ENCODE measurements around the gene GARRE1.
"Not testable (repeated sequence)": the region's sequence is repeated elsewhere in the genome, so short reads cannot be mapped to it uniquely, and the experiment has no call there.

Gene GARRE1, protein sequence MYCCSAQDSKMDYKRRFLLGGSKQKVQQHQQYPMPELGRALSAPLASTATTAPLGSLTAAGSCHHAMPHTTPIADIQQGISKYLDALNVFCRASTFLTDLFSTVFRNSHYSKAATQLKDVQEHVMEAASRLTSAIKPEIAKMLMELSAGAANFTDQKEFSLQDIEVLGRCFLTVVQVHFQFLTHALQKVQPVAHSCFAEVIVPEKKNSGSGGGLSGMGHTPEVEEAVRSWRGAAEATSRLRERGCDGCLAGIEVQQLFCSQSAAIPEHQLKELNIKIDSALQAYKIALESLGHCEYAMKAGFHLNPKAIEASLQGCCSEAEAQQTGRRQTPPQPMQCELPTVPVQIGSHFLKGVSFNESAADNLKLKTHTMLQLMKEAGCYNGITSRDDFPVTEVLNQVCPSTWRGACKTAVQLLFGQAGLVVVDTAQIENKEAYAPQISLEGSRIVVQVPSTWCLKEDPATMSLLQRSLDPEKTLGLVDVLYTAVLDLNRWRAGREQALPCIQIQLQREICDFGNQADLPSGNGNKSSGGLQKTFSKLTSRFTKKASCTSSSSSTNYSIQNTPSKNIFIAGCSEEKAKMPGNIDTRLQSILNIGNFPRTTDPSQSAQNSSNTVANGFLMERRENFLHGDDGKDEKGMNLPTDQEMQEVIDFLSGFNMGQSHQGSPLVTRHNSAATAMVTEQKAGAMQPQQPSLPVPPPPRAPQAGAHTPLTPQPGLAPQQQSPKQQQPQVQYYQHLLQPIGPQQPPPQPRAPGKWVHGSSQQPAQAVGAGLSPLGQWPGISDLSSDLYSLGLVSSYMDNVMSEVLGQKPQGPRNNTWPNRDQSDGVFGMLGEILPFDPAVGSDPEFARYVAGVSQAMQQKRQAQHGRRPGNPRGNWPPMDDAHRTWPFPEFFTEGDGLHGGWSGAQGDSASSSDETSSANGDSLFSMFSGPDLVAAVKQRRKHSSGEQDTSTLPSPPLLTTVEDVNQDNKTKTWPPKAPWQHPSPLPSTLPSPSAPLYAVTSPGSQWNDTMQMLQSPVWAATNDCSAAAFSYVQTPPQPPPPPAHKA (N-terminal part only)

DNA sequence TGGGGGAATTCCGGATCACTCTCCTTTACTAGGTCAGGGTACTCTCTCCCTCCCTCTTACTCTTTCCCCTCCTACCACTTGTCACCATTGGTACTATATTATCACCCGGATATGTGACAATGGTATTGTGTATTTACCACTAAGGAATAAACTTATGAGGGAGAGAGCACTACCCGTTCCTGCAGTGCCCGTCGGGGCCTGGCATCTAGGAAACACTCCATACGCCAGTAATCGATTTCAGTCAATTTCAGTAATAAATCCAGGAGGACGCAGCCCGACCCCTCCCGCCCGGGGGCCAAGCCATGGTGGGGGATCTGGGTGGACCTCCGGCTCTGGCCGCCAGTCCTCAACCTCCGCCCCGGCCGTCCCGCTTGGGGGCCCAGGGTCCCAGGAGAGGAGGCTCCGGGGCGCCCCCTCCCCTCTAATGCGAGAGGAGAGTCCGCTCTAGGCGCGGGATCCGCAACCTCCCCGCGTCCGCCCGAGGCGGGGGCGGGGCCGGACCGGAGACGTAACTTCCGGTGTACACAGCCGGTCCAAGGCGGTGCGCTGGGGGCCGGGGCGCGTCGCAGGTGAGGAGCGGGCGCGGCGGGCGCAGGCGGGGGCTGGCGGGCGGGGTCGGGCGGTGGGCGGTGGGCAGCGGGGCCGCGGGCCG is at the start of gene GARRE1:
TSS of gene GARRE1 (plus strand) at position 509 of the 652 bp plus-strand sequence. CDS start 45,920 bp downstream, outside the sequence.
- peak; percentile 75 for DNase-seq (ENCODE audit: low read depth)

DNA sequence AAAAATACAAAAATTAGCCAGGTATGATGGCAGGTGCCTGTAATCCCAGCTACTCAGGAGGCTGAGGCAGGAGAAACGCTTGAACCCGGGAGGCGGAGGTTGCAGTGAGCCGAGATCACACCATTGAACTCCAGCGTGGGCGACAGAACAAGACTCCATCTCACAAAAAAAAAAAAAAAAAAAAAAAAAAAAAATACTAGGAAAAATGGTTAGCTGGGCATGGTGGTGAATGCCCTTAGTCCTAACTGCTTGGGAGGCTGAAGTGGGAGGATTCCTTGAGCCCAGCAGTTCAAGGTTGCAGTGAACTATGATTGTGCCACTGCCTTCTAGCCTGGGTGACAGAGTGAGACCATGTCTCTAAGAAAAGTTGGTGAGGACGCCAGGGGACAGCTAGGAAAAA is 49.0 kb upstream of the GARRE1 start:
- DNase-seq (ENCODE audit: low read depth) = not testable (repeated sequence)

- DNase-seq (ENCODE audit: low read depth) = no peak
Observed at GRCh38 chr19:34208291-34208884, 46.0 kb upstream of the GARRE1 start.

DNA sequence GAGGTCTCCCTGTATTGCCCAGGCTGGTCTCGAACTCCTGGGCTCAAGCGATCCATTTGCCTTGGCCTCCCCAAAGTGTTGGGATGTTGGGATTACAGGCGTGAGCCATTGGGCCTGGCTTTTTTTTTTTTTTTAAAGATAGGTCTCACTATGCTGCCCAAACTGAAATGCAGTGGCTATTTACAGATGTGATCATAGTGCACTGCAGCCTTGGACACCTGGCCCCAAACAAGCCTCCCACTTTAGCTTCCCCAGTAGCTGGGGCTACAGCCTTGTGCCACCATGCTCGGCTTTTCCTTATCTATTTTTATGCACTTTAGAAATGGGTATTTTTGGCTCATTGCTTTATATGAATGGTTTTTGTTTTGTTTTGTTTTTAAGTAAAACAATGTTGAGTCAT is 44.6 kb upstream of the GARRE1 start:
- DNase-seq (ENCODE audit: low read depth) = no peak

GRCh38 chr19:34213283-34213682 is 41.1 kb upstream of the GARRE1 start:
- DNase-seq (ENCODE audit: low read depth) = no peak

DNA sequence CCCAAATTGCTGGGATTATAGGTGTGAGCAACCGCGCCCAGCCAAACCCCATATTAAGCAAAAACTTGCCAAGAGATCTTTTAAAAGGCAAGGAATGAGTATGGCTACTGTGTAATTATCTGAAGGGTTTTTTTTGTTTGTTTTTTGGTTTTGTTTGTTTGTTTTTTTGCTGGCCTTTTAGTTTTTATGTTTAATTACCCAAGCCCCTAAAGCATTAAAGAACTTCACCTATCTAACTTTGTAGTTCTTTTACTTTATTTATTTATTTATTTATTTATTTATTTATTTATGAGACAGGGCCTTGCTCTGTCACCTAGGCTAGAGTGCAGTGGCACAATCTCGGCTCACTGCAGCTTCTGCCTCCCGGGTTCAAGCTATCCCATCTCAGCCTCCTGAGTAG is 40.3 kb upstream of the GARRE1 start:
- DNase-seq (ENCODE audit: low read depth) = no peak

GRCh38 chr19:34215006-34215665 is 39.2 kb upstream of the GARRE1 start:
- DNase-seq (ENCODE audit: low read depth) = no peak

DNA sequence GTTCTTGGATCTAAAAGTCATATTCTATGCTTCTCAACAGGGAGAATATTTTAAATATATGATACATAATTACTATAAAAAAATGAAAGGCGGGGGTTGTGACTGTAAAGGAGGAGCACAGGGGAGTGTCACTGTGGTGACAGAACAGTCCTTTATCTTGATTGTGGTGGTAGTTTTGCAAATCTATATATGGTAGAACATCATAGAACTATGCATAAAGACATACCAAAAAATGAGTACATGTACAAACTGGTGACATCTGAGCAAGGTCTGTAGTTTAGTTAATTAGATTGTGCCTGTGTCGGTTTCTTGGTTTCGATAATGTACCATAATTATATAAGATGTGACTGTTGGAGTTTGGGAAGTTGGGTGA is 38.7 kb upstream of the GARRE1 start:
- no peak for DNase-seq (ENCODE audit: low read depth)

DNA sequence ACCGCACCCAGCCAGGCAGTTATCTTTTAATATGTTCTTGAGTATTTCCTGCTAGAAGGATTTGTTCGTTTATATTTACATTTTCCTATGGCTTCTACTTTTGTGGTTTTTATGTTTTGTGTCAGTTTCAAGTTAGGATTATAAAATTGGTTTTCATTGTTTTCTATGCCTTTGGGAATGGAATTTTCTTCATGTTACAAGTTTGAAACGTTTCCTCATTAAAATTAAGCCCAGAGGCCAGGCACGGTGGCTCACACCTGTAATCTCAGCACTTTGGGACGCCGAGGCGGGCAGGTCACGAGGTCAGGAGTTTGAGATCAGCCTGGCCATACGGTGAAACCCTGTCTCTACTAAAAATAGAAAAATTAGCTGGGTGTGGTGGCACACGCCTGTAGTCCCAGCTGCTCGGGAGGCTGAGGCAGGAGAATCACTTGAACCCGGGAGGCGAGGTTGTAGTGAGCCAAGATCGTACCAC is 37.6 kb upstream of the GARRE1 start:
- not testable (repeated sequence) for DNase-seq (ENCODE audit: low read depth)

DNA sequence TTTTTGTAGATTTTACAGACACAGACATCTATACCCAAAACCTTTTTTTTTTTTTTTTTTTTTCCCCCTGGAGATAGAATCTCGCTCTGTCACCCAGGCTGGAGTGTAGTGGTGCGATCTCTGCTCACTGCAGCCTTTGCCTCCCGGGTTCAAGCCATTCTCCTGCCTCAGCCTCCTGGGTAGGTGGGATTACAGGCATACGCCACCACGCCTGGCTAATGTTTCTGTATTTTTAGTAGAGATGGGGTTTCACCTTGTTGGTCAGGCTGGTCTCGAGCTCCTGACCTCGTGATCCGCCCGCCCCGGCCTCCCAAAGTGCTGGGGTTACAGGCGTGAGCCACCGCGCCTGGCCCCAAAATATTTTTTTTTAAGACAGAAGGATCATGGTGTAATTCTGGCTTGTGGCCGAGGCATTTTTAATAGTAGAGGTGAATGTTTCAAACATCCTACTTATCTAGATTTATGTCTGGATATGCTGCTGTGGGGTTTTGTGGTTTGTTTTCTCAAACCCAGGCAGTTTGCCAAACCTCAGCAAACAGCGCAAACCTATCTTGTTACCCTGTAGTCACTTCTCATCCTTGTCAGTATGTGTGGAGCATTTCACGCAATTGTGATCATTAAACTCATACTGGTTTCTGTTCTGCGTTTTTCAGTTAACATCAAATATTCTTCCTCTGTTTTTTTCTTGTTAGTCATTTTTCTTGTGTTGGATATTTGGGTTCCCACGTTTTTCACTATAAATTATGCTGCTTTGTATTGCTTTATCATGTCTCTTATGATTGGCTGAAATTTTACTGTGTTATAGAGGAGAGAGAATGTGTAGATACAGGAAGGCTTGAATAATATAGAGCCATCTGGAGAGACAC is 36.2 kb upstream of the GARRE1 start:
- peak; percentile 35 for DNase-seq (ENCODE audit: low read depth)

GRCh38 chr19:34218818-34219164 is 35.6 kb upstream of the GARRE1 start:
- no peak for DNase-seq (ENCODE audit: low read depth)

DNA sequence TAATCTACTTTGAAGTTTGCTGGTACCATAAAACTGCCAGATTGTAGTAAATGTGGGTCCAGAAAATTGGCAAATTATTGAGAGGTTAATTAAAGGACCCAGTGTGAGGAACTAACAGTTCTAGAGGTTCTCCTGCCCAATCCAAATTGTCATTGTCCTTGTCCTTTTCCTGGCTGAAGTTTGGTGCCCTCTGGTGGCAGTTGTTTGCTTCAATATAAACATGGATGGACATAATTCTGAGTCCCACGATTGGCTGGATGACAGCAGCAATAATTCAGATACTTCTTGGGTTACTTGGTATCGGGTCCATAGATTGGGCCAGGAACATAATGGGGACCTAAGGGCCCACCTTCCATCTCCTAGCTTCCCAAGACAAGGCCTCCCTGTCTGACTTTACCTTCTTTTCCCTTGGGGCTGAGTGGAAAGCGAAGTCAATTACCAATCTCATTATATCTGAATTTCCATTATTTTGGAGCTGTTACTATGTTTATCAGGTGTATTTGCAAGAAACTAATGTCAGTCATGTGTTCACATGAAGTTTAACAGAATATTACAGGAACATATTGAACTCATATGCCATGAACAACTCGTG is 33.8 kb upstream of the GARRE1 start:
- peak; percentile 42 for DNase-seq (ENCODE audit: low read depth)

- DNase-seq (ENCODE audit: low read depth) = no peak
Observed at GRCh38 chr19:34222386-34222785, 32.0 kb upstream of the GARRE1 start.

GRCh38 chr19:34224996-34225658 is 29.2 kb upstream of the GARRE1 start:
- no peak for DNase-seq (ENCODE audit: low read depth)

- no peak for DNase-seq (ENCODE audit: low read depth)
Observed at GRCh38 chr19:34225659-34226015, 28.7 kb upstream of the GARRE1 start.

- DNase-seq (ENCODE audit: low read depth) = no peak
Observed at GRCh38 chr19:34226036-34226435, 28.3 kb upstream of the GARRE1 start.

- DNase-seq (ENCODE audit: low read depth) = no peak
Observed at GRCh38 chr19:34228347-34228746, 26.0 kb upstream of the GARRE1 start.

DNA sequence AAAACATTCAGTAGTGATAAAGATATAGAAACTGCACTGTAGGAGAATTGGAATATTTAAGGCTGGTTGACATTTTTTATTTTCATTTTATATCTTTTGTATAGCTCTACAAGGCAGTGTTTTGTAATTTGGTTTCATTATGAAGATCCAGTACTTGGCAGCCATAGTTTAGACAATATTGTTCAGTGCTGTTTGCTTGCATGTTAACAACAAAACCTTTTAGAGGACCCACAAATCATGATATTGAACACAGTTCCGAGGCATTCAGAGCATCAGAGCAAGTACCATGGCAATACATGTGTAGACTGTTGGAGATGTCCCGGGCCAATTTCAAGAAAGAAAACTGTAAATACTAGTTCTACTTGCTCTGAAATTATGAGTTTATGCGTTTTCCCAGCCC is 25.6 kb upstream of the GARRE1 start:
- no peak for DNase-seq (ENCODE audit: low read depth)

DNA sequence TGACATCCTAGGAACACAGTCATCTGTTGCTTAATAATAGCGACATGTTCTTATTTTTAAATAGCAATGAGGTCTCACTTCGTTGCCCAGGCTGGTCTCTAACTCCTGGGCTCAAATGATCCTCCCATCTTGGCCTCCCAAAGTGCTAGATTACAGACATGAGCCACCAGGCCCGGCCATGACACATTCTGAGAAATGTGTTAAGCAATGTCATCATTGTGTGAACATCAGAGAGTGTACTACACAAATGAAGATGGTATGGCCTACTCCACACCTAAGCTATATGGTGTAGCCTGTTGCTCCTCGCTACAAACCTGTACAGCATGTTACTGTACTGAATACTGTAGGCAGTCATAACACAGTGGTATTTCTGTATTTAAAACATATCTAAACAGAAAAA is 24.6 kb upstream of the GARRE1 start:
- DNase-seq (ENCODE audit: low read depth) = no peak
